BE2C (cell line): Measurements from ENCODE around the gene PLPP2.
A peak's percentile ranks its signal among the peaks of the same experiment; 100 is the strongest.

Experiments used
- DNase-seq: peaks from one replicate; pipeline ENCODE4 v3.0.0-alpha.2; 2020
- H3K27me3 ChIP-seq: fragments of 250-450 bp; sonication (Bioruptor Pico); 2 replicates; pipeline ENCODE4 v1.5.1; 2020; ENCODE audit warnings: mild to moderate bottlenecking
- H3K36me3 ChIP-seq: fragments of 250-450 bp; sonication (Bioruptor Pico); 2 replicates; pipeline ENCODE4 v1.5.1; 2020; ENCODE audit warnings: mild to moderate bottlenecking
- H3K4me1 ChIP-seq: fragments of 250-450 bp; sonication (Bioruptor Pico); 2 replicates; pipeline ENCODE4 v1.5.1; 2020
- H3K4me3 ChIP-seq: 2 replicates; pipeline ENCODE4 v1.5.1; 2011; ENCODE audit warnings: low read depth, low read length
- H3K9me3 ChIP-seq: fragments of 250-450 bp; sonication (Bioruptor Pico); 2 replicates; pipeline ENCODE4 v1.5.1; 2020
- TF ChIP-seq, protein P1 (sequence below): IDR thresholded peaks from 2 replicates; pipeline ENCODE4 v1.5.1; 2012; ENCODE audit warnings: mild to moderate bottlenecking, low read depth, low read length

Gene PLPP2

DNA sequence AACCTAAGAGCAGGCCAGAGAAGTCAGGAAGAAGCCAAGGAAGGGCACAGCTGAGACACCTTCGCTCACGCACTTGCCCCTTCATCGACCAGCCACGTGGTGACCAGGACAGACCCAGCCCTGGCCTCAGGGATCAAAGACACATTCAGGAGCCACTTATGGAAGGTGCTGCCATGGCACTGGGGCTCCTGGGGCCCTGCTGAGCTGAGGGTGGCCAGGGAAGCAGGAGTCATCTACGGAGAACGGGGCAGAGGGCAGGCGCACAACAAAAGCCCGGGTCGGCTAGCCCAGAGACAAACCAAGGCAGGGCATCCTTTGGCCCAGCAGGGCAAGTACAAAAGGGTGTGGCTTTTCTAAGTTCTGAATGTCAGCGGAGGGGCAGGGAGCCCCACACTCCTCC lies 2.3 kb downstream of the PLPP2 start:
- no peaks in the 10 kb centered on the region for H3K36me3 ChIP-seq
- H3K4me1 ChIP-seq: no peaks in the 10 kb centered on the region
- H3K4me3 ChIP-seq: no peak overlapping the region
- H3K9me3 ChIP-seq: no peaks in the 10 kb centered on the region
- H3K27me3 ChIP-seq: peaks cover 21% of the 10 kb centered on the region
- TF ChIP-seq, protein P1, sequence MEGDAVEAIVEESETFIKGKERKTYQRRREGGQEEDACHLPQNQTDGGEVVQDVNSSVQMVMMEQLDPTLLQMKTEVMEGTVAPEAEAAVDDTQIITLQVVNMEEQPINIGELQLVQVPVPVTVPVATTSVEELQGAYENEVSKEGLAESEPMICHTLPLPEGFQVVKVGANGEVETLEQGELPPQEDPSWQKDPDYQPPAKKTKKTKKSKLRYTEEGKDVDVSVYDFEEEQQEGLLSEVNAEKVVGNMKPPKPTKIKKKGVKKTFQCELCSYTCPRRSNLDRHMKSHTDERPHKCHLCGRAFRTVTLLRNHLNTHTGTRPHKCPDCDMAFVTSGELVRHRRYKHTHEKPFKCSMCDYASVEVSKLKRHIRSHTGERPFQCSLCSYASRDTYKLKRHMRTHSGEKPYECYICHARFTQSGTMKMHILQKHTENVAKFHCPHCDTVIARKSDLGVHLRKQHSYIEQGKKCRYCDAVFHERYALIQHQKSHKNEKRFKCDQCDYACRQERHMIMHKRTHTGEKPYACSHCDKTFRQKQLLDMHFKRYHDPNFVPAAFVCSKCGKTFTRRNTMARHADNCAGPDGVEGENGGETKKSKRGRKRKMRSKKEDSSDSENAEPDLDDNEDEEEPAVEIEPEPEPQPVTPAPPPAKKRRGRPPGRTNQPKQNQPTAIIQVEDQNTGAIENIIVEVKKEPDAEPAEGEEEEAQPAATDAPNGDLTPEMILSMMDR: no peak
- no peak for DNase-seq

DNA sequence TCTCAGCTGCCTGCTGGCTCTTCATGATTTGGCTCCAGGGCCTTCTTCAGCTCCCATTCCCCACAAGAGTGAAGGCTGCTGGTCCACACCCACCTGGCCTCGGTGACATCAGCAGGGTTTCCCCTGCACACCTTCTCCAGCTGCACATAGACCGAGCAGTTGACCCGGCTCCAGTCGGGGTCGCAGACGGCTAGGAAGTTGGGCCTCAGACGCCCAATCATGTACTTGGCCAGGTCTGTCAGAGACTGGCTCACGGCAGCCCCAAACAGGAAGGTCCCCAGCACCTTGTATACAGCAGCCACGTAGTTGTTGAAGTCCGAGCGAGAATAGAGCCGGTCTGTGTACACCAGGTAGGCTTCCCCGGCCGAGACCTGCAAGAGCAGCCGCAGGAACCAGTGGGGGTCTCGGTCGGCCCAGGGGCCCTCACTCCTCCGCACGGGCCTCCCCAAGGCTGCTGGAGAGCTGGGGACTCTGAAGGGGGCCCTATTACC lies 3.8 kb downstream of the PLPP2 start:
- TF ChIP-seq, protein P1: no peak
- Histone ChIP-seq H3K4me1 (no peaks in the 10 kb centered on the region), H3K36me3 (no peaks in the 10 kb centered on the region), H3K27me3 (peaks cover 9% of the 10 kb centered on the region), H3K4me3 (no peak overlapping the region), H3K9me3 (no peaks in the 10 kb centered on the region)
- no peak for DNase-seq

DNA sequence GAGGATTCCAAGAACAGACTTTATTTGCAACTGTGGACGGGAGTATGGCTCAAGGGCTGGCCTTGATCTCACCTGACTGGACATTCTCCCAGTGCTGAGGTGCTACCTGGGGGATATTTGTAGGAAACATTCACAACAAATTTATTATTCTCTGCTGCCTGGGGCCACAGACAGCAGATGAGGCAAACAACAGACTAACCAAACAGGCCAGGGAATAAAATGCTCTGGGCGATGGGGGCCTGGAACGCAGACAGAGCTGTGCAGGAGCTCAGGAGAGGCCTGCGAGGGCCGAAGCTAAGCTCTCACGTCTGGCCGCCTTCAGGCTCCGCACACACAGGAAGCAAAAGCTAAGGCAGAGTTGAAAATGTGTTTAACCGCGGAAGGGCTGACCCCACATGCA lies 7.8 kb downstream of the PLPP2 start:
- DNase-seq: no peak
- TF ChIP-seq, protein P1: no peak
- Histone ChIP-seq H3K27me3 (no peaks in the 10 kb centered on the region), H3K36me3 (no peaks in the 10 kb centered on the region), H3K4me3 (no peak overlapping the region), H3K9me3 (no peaks in the 10 kb centered on the region), H3K4me1 (no peaks in the 10 kb centered on the region)

DNA sequence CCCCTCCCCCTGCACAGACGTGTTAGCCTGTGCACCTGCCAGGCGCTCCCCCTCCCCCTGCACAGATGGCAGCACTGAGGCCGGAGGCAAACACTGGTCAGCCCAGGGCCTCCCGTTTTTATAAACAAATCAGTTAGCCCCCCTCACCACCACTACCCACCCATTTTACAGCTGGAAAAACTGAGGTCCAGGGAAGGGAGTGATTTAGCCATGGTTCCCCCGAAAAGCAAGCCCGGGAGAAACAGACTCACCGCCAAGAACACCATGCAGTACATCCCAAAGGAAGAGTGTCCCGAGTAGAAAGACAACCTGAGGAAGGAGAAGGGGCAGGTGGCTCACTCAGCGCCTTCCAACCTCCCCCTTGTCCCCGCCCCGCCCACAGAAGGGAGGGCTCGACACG lies 8.7 kb downstream of the PLPP2 start:
- Histone ChIP-seq H3K9me3 (no peaks in the 10 kb centered on the region), H3K27me3 (peaks cover 6% of the 10 kb centered on the region), H3K4me1 (no peaks in the 10 kb centered on the region), H3K36me3 (no peaks in the 10 kb centered on the region), H3K4me3 (no peak overlapping the region)
- DNase-seq: no peak
- TF ChIP-seq, protein P1: no peak

DNA sequence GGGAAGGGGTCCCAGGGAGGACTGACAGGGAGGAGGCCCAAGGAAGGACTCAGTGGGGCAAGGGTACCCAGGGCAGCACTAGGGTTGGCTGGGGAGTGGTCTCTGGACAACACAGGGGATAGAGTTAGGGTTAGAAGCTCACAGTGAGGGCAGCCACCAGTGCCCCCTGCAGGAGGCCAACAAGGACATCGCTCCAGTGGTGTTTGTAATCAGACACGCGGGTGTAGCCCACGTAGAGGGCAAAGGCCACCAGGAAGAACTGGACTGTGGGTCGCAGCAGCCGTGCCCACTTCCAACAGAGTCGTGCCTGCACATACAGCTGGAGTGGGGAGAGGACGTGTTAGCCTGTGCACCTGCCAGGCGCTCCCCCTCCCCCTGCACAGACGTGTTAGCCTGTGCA lies 9.2 kb downstream of the PLPP2 start:
- Histone ChIP-seq H3K36me3 (no peaks in the 10 kb centered on the region), H3K4me3 (no peak overlapping the region), H3K4me1 (no peaks in the 10 kb centered on the region), H3K27me3 (peaks cover 11% of the 10 kb centered on the region), H3K9me3 (no peaks in the 10 kb centered on the region)
- DNase-seq: no peak
- TF ChIP-seq, protein P1: 0 out of 2 replicates have a peak, but pooled peaks have one; percentile 8

DNA sequence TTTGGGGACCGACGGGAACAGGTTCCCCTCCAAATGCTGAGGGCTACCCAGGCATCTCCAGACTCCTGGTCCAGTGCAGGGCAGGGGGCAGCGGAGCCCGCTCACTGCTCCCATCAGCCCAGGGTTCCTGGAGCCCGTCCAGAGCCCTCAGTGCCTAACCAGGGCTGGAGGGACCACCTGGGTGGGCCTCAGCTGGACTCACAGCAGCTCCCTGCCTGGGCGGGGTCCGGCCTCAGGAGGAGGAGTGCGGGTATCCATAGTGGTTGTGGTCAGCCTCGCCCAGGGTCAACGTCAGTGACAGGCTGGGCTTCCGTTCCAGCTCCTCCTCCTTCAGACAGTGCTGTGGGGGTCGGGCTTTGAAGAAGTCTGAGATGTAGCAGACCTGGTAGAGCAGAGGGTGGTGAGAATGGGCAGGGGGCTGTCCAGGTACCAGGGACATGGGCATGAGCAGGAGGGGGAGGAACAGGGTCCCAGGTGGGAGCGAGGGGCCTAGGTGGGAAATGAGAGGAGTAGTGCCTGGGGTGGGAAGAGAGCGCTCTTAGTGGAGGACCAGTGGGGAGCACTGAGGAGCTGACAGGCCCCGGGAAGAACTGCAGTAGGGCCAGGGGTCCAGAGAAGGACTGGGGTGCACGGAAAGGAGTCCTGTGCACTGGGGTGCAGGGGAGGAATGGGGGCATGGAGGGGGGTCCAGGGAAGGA lies 9.9 kb downstream of the PLPP2 start:
- no peaks in the 10 kb centered on the region for H3K36me3 ChIP-seq
- H3K4me1 ChIP-seq: no peaks in the 10 kb centered on the region

More for the DNA sequence above, 9.9 kb downstream of the PLPP2 start:
- TF ChIP-seq, protein P1: no peak
- peaks cover 16% of the 10 kb centered on the region for H3K27me3 ChIP-seq
- no peak overlapping the region for H3K4me3 ChIP-seq
- DNase-seq: no peak
- no peaks in the 10 kb centered on the region for H3K9me3 ChIP-seq
